Heart right ventricle (tissue), 16 donors: ENCODE results near the gene DPEP2NB. TPM values are rescaled to one million over a fixed set of nuclear protein-coding genes. Genes with fewer than 3 reads are reported as not detected.

Experiments
- ATAC-seq, 8 donors: fragments of 200-7000 bp; cut with Tn5 transposase; one replicate each; pipeline ENCODE4 v1.9.1; 2020; ENCODE audit warnings: mild to moderate bottlenecking in 8 of 8, moderate library complexity in 8 of 8, moderate number of reproducible peaks in 1 of 8
- DNase-seq, 2 donors: peaks; one replicate each; pipeline ENCODE4 v3.0.0-alpha.2; 2020
- H3K27ac ChIP-seq, 10 donors: fragments of 200-600 bp; sonication (generic) in 2 of 10; one replicate each; pipeline versions ENCODE4 v1.5.0 to v1.8.0; 2020 to 2022; ENCODE audit warnings: mild to moderate bottlenecking in 3 of 10
- H3K27me3 ChIP-seq, 7 donors: fragments of 200-600 bp; one replicate each; pipeline ENCODE4 v1.8.0; 2021 to 2022; ENCODE audit warnings: mild to moderate bottlenecking in 2 of 7
- H3K36me3 ChIP-seq, 9 donors: fragments of 200-600 bp; sonication (generic) in 1 of 9; one replicate each; pipeline versions ENCODE4 v1.5.0 to v1.8.0; 2020 to 2022; ENCODE audit warnings: mild to moderate bottlenecking in 2 of 9
- H3K4me1 ChIP-seq, 9 donors: fragments of 200-600 bp; sonication (generic) in 1 of 9; one replicate each; pipeline versions ENCODE4 v1.5.0 to v1.8.0; 2020 to 2022; ENCODE audit warnings: mild to moderate bottlenecking in 4 of 9
- H3K4me3 ChIP-seq, 10 donors: fragments of 200-600 bp; sonication (generic) in 2 of 10; one replicate each; pipeline versions ENCODE4 v1.5.0 to v1.8.0; 2020 to 2022; ENCODE audit warnings: mild to moderate bottlenecking in 7 of 10, moderate library complexity in 2 of 10
- H3K9me3 ChIP-seq, 11 donors: fragments of 200-600 bp in 10 of 11; sonication (generic) in 2 of 11; one replicate each; pipeline versions ENCODE4 v1.5.0 to v1.8.0; 2013 to 2022; ENCODE audit warnings: mild to moderate bottlenecking in 2 of 11, control low read depth in 1 of 11, moderate library complexity in 1 of 11
- WGBS, 2 donors: extraction: QIAGEN DNeasy Blood & Tissue Kit; methylation state at CpG; one replicate each; pipeline ENCODE4 v1.1.7; 2013; ENCODE audit warnings: inconsistent platforms in 1 of 2; 5-methylcytosine and 5-hydroxymethylcytosine counted together
- intact Hi-C, 10 donors: fragments of 100-400 bp; cut with DNase I; formaldehyde crosslinking; loops; one replicate each; pipeline versions ENCODE4 v1.11.1 to v1.14.2; 2022
- polyA plus RNA-seq, 2 donors: library from polyadenylated mRNA; stranded (reverse); fragments of 200-250 nt; gene quantifications; one replicate each; pipeline ENCODE4 v1.2.3, GENCODE V29; 2013
- total RNA-seq, 10 donors: library from RNA; stranded (reverse); fragmentation: NEBNext Ultra II Directional in 3 of 10; extraction: Animal tissue kit (Norgen Biotek cat#: 25700) in 3 of 10; gene quantifications; one replicate each; pipeline versions ENCODE4 v1.2.1 to v1.2.4, GENCODE V29; 2021 to 2023
- TF ChIP-seq, protein P1 (sequence below), 9 donors: fragments of 200-600 bp; sonication (generic) in 2 of 9; IDR thresholded peaks; one replicate each; pipeline versions ENCODE4 v1.5.0 to v1.8.0; 2021 to 2022; ENCODE audit warnings: antibody characterized with exemption in 9 of 9, mild to moderate bottlenecking in 5 of 9, moderate library complexity in 1 of 9
- donor health status: Arrhythmogenic right ventricular cardiomyopathy.
- donor health status: ischemic (EF 13 %, LVEDD 7.1; RV severe dilation, severe dysfunction).
- donor health status: healthy with polysubstance abuse.
- donor health status: DM: no; HTN: yes; CAD: no.
- donor health status: DM: no; HTN: no; CAD: no.
- donor health status: ischemic (EF 25% LVEDD 6.9; RV normal size, moderate dysfunction).
- donor health status: ischemic (EF 25% LVEDD 5.7; RV mildly dilated, moderate dysfunction).
- donor health status: healthy.
- donor health status: DM: yes; HTN: yes; CAD: no.
- donor health status: Ischemic cardiomyopathy.
- donor health status: ischemic (EF 35%, LVEDD 5.7; RV mildly dilated, moderate dysfunction).
- donor health status: nonischemic (EF 11% LVEDD 7.7; RV severe dilation, severe dysfunction).
- donor health status: DM: yes; HTN: yes; CAD: no.
- donor health status: PGD.
- donor health status: ischemic (EF 29% LVEDD 5.4; RV normal size, mild dysfunction).
- donor health status: nonischemic (EF 23%, LVEDD 6.1; RV moderate dilation, normal function).

Gene DPEP2NB
- total and polyA plus RNA-seq, 12 donors = not detected

DNA sequence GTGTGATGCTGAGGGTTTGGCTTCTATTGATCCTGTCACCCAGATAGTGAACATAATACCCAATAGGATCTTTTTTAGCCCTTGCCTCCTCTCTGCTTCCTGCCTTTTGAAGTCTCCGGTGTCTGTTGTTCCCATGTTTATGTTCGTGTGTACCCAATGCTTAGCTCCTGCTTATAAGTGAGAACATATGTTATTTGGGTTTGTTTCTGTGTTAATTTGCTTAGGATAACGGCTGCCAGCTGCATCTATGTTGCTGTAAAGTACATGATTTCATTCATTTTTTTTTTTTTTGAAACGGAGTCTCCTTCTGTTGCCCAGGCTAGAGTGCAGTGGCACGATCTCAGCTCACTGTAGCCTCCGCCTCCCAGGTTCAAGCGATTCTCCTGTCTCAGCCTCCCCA lies 30.4 kb upstream of the DPEP2NB start:
- TF ChIP-seq, protein P1, sequence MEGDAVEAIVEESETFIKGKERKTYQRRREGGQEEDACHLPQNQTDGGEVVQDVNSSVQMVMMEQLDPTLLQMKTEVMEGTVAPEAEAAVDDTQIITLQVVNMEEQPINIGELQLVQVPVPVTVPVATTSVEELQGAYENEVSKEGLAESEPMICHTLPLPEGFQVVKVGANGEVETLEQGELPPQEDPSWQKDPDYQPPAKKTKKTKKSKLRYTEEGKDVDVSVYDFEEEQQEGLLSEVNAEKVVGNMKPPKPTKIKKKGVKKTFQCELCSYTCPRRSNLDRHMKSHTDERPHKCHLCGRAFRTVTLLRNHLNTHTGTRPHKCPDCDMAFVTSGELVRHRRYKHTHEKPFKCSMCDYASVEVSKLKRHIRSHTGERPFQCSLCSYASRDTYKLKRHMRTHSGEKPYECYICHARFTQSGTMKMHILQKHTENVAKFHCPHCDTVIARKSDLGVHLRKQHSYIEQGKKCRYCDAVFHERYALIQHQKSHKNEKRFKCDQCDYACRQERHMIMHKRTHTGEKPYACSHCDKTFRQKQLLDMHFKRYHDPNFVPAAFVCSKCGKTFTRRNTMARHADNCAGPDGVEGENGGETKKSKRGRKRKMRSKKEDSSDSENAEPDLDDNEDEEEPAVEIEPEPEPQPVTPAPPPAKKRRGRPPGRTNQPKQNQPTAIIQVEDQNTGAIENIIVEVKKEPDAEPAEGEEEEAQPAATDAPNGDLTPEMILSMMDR (IDR thresholded peaks at IDR 0.05) = no peak
- no peak for ATAC-seq
- no peak for DNase-seq
- H3K4me3 ChIP-seq = no peak overlapping the region
- H3K27me3 ChIP-seq = no peaks in the 10 kb centered on the region
- 93% methylated on average over 7 of the region's 7 CpGs for WGBS, 2 donors
- no peaks in the 10 kb centered on the region for H3K9me3 ChIP-seq
- no peak overlapping the region for H3K27ac ChIP-seq
- peaks cover 0 to 57% (median 0%) of the 10 kb centered on the region in 9 donors for H3K36me3 ChIP-seq
- intact Hi-C loops = loop anchor here in 2 of 10 donors (10.0 kb wide), 2 partner anchors 111 to 371 kb away; partner anchors contain the start of genes CTRL (in 1 of the 2) and PSMB10 (in 1 of the 2)
- H3K4me1 ChIP-seq = peaks cover 0 to 19% (median 0%) of the 10 kb centered on the region in 9 donors

DNA sequence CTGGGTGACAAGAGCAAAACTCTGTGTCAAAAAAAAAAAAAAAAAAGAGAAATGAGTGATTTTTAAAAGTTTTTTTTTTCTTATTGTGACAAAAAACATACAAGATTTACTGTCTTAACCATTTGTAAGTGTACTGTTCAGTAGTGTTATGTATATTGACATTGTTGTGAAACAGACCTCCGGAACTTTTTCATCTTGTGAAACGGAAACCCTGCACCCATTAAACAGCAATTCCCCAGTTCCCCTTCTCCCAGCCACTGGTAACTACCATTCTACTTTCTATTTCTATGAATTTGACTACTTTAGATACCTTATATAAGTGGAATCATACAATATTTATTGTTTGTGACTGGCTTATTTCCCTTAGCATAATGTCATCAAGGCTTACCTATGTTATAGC lies 26.1 kb upstream of the DPEP2NB start:
- WGBS, 2 donors = 95 to 96% methylated on average over 2 of the region's 2 CpGs
- TF ChIP-seq, protein P1 (IDR thresholded peaks at IDR 0.05) = no peak
- Histone ChIP-seq H3K27me3 (no peaks in the 10 kb centered on the region), H3K9me3 (no peaks in the 10 kb centered on the region), H3K27ac (peak overlapping the region in 1 of 10 donors; percentile 69), H3K36me3 (peaks cover 0 to 49% (median 0%) of the 10 kb centered on the region in 9 donors), H3K4me1 (peaks cover 0 to 40% (median 0%) of the 10 kb centered on the region in 9 donors), H3K4me3 (no peak overlapping the region)
- ATAC-seq (peak in 1 of 8 donors; percentile 40), DNase-seq (no peak)
- intact Hi-C loops = loop anchor here in 7 of 10 donors (2.0 to 10.0 kb wide), 13 partner anchors 49 to 519 kb away; partner anchors contain the start of genes NRN1L (in 6 of the 7), PSMB10 (in 3 of the 7) and CTRL (in 1 of the 7)

DNA sequence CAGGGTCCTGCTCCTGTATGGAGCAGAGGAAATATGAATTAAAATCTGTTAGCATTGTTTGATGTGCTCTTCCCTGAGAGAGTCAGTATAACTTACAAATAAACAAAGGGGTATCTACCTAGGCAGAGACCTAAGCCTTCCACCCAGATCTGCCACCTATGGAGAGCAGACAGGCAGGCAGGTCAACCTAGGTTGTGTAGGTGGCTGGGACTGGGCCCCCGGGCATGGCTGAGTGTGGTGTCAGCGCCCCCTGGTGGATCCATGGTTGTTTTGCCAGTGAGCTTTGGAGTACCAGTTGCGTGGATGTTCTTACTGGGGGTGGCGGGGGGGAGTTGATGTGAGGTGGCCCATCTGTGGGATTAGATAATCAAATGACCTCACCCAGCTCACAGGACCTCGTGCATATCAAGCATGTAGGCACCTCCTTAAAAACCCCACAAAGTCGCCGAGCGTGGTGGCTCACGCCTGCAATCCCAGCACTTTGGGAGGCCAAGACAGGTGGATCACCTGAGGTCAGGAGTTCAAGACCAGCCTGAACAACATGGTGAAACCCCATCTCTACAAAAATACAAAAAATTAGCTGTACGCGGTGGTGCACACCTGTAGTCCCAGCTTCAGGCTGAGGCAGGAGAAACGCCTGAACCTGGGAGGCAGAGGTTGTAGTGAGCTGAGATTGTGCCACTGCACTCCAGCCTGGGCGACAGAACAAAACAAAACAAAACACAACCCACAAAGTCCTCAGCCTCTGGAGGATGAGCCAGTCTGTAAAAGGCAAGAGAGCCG lies 25.0 kb upstream of the DPEP2NB start:
- H3K36me3 ChIP-seq = peaks cover 0 to 45% (median 0%) of the 10 kb centered on the region in 9 donors
- DNase-seq (peak; percentile 83 to 84), ATAC-seq (peak; percentile 89 to 96 (median 94))
- H3K4me1 ChIP-seq = peaks cover 0 to 45% (median 0%) of the 10 kb centered on the region in 9 donors
- H3K27ac ChIP-seq = peak overlapping the region in 1 of 10 donors; percentile 69
- no peak overlapping the region for H3K4me3 ChIP-seq
- H3K27me3 ChIP-seq = no peaks in the 10 kb centered on the region
- TF ChIP-seq, protein P1 (IDR thresholded peaks at IDR 0.05) = peak; percentile 73 to 88 (median 83)
- no peaks in the 10 kb centered on the region for H3K9me3 ChIP-seq
- 67 to 68% methylated on average over 14 of the region's 14 CpGs for WGBS, 2 donors
- intact Hi-C loops = loop anchor here in 7 of 10 donors (1.0 to 10.0 kb wide), 14 partner anchors 47 to 518 kb away; partner anchors contain the start of genes NRN1L (in 5 of the 7), PSMB10 (in 3 of the 7) and CTRL (in 1 of the 7)

DNA sequence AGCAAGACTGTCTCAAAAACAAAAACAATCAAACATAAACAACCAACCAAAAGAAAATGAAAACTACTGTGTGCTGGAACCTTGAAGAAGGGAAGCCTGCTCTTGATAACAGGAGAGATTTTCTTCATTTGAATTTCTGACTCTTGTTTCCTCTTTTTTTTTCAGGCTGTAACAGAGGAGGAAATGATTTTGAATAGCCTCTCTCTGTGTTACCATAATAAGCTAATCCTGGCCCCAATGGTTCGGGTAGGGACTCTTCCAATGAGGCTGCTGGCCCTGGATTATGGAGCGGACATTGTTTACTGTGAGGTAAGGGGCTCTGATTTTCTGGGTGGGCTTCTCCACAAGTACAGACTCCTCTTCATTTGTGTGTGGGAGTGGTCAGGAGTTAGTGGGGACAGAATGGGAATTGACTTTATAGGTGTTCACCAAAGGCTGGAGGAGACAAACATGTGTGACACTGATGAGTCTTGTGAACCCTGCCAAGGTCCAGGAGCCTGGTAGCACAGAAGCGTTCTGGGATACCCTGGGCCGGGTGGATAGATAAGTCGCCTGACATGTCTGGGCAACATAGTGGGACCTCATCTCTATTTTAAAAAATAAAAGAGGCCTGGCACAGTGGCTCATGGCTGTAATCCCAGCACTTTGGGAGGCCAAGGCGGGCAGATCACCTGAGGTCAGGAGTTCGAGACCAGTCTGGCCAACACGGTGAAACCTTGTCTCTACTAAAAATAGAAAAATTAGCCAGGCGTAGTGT lies 22.3 kb upstream of the DPEP2NB start:
- DNase-seq (no peak), ATAC-seq (peak in 1 of 8 donors; percentile 26)
- peaks cover 0 to 26% (median 0%) of the 10 kb centered on the region in 9 donors for H3K36me3 ChIP-seq
- peak overlapping the region in 4 of 10 donors; percentile 7 to 67 (median 22) for H3K27ac ChIP-seq
- WGBS, 2 donors = 81 to 83% methylated on average over 9 of the region's 9 CpGs
- H3K9me3 ChIP-seq = no peaks in the 10 kb centered on the region
- H3K4me1 ChIP-seq = peaks cover 0 to 45% (median 0%) of the 10 kb centered on the region in 9 donors
- intact Hi-C loops = loop anchor here in 5 of 10 donors (2.0 to 10.0 kb wide), 4 partner anchors 101 to 223 kb away; partner anchors contain the start of gene PSMB10 (in 1 of the 5)
- H3K4me3 ChIP-seq = no peak overlapping the region
- H3K27me3 ChIP-seq = no peaks in the 10 kb centered on the region
- TF ChIP-seq, protein P1 (IDR thresholded peaks at IDR 0.05) = no peak
